ENCODE data around the gene SLC25A10. TPM values are rescaled to one million over a fixed set of nuclear protein-coding genes. Genes with fewer than 3 reads are reported as not detected.

The SLC25A10 gene
- total and polyA plus RNA-seq, 12 donors = 6.7 to 14.6 (median 9.4) TPM

GRCh38 chr17:81740395-81740961, 28.4 kb downstream of the SLC25A10 start:
- peak in 2 of 8 donors; percentile 34 to 58 for ATAC-seq
- intact Hi-C loops (cut with DNase I) = no loop called here
- no peak for TF ChIP-seq CTCF (IDR thresholded peaks at IDR 0.05)
- no peak overlapping the region for H3K4me3 ChIP-seq
- no peak overlapping the region for H3K27ac ChIP-seq
- H3K9me3 ChIP-seq = no peaks in the 10 kb centered on the region
- no peak for DNase-seq
- H3K36me3 ChIP-seq = no peaks in the 10 kb centered on the region
- WGBS, 2 donors = 43 to 56% methylated on average over 28 of the region's 28 CpGs
- H3K4me1 ChIP-seq = peaks cover 0 to 9% (median 7%) of the 10 kb centered on the region in 9 donors
- H3K27me3 ChIP-seq = peaks cover 0 to 14% (median 10%) of the 10 kb centered on the region in 7 donors

- peak in 1 of 8 donors; percentile 24 for ATAC-seq
- no peaks in the 10 kb centered on the region for H3K9me3 ChIP-seq
- 51 to 52% methylated on average over 21 to 22 of the region's 22 CpGs for WGBS, 2 donors
Measured at GRCh38 chr17:81741049-81741593, 29.0 kb downstream of the SLC25A10 start.

GRCh38 chr17:81741594-81742452, 29.7 kb downstream of the SLC25A10 start:
- H3K27me3 ChIP-seq = peaks cover 0 to 11% (median 10%) of the 10 kb centered on the region in 7 donors
- H3K36me3 ChIP-seq = no peaks in the 10 kb centered on the region
- peak in 2 of 8 donors; percentile 9 to 49 for ATAC-seq
- H3K4me3 ChIP-seq = no peak overlapping the region
- no peak for DNase-seq
- H3K4me1 ChIP-seq = no peaks in the 10 kb centered on the region
- H3K27ac ChIP-seq = no peak overlapping the region
- WGBS, 2 donors = 54 to 60% methylated on average over 26 of the region's 26 CpGs
- no peaks in the 10 kb centered on the region for H3K9me3 ChIP-seq
- intact Hi-C loops (cut with DNase I) = no loop called here
- no peak for TF ChIP-seq CTCF (IDR thresholded peaks at IDR 0.05)

More at GRCh38 chr17:81741049-81741593, 29.0 kb downstream of the SLC25A10 start:
- Histone ChIP-seq H3K27ac (no peak overlapping the region), H3K27me3 (peaks cover 0 to 14% (median 10%) of the 10 kb centered on the region in 7 donors), H3K36me3 (no peaks in the 10 kb centered on the region), H3K4me3 (no peak overlapping the region), H3K4me1 (peaks cover 0 to 3% (median 1%) of the 10 kb centered on the region in 9 donors)
- intact Hi-C loops (cut with DNase I) = no loop called here
- no peak for TF ChIP-seq CTCF (IDR thresholded peaks at IDR 0.05)
- no peak for DNase-seq

Small RNAs within 50 kb of the gene (microRNA-seq; reads per million reads assigned to microRNA genes)
- 0 to 1.0 reads per million in 2 donors for gene MIR6786

Other genes with a start within 250 kb of the SLC25A10 start
- 100 to 1,000 TPM; 298 to 959 (median 345) TPM for gene ACTG1, start 199.5 kb upstream of the SLC25A10 start, total RNA-seq
- 1,000 to 10,000 TPM in 1 of 2 donors, 100 to 1,000 TPM in 1; 290 to 1,180 TPM for gene ACTG1, start 199.5 kb upstream of the SLC25A10 start, polyA plus RNA-seq
- gene FSCN2, start 183.9 kb upstream of the SLC25A10 start, total RNA-seq = 1 to 10 TPM in 1 of 10 donors, under 1 TPM in 7, not detected in 2; 0.28 to 1.3 (median 0.45) TPM
- under 1 TPM; 0.14 to 0.95 TPM for gene FSCN2, start 183.9 kb upstream of the SLC25A10 start, polyA plus RNA-seq
- gene FAAP100, start 159.9 kb upstream of the SLC25A10 start, total RNA-seq = 10 to 100 TPM in 8 of 10 donors, 1 to 10 TPM in 2; 8.7 to 17.2 (median 10.7) TPM
- 10 to 100 TPM; 16.5 to 30.6 TPM for gene FAAP100, start 159.9 kb upstream of the SLC25A10 start, polyA plus RNA-seq
- 100 to 1,000 TPM in 5 of 10 donors, 10 to 100 TPM in 5; 85.8 to 115 (median 98.8) TPM for gene NPLOC4, start 75.2 kb upstream of the SLC25A10 start, total RNA-seq
- gene NPLOC4, start 75.2 kb upstream of the SLC25A10 start, polyA plus RNA-seq = 10 to 100 TPM; 30.7 to 40.3 TPM
- under 1 TPM; 0.12 to 0.57 (median 0.27) TPM for gene TSPAN10, start 75.1 kb upstream of the SLC25A10 start, total RNA-seq
- under 1 TPM; 0.22 to 0.26 TPM for gene TSPAN10, start 75.1 kb upstream of the SLC25A10 start, polyA plus RNA-seq
- gene PDE6G, start 55.7 kb upstream of the SLC25A10 start, total RNA-seq = 1 to 10 TPM in 1 of 10 donors, under 1 TPM in 1, not detected in 8; 0.38 to 1.3 TPM
- gene PDE6G, start 55.7 kb upstream of the SLC25A10 start, polyA plus RNA-seq = 1 to 10 TPM in 1 of 2 donors, not detected in 1; 1.3 TPM
- 10 to 100 TPM; 12.6 to 21.6 (median 17.9) TPM for gene OXLD1, start 45.7 kb upstream of the SLC25A10 start, total RNA-seq
- gene OXLD1, start 45.7 kb upstream of the SLC25A10 start, polyA plus RNA-seq = 10 to 100 TPM; 36.0 to 51.8 TPM
- 1 to 10 TPM; 3.4 to 9.7 (median 5.4) TPM for gene CCDC137, start 45.5 kb upstream of the SLC25A10 start, total RNA-seq
- gene CCDC137, start 45.5 kb upstream of the SLC25A10 start, polyA plus RNA-seq = 10 to 100 TPM; 11.3 to 14.4 TPM
- gene ARL16, start 28.5 kb upstream of the SLC25A10 start, total RNA-seq = 10 to 100 TPM; 11.1 to 19.1 (median 15.7) TPM
- gene ARL16, start 28.5 kb upstream of the SLC25A10 start, polyA plus RNA-seq = 10 to 100 TPM; 29.1 to 41.2 TPM
- gene HGS, start 28.3 kb upstream of the SLC25A10 start, total RNA-seq = 10 to 100 TPM; 33.1 to 53.7 (median 37.8) TPM
- 100 to 1,000 TPM in 1 of 2 donors, 10 to 100 TPM in 1; 83.0 to 102 TPM for gene HGS, start 28.3 kb upstream of the SLC25A10 start, polyA plus RNA-seq
- gene MRPL12, start 8.9 kb upstream of the SLC25A10 start, total RNA-seq = 100 to 1,000 TPM; 105 to 216 (median 134) TPM
- 100 to 1,000 TPM; 409 to 533 TPM for gene MRPL12, start 8.9 kb upstream of the SLC25A10 start, polyA plus RNA-seq
- not detected for gene GCGR, start 91.9 kb downstream of the SLC25A10 start, total RNA-seq
- gene GCGR, start 91.9 kb downstream of the SLC25A10 start, polyA plus RNA-seq = under 1 TPM in 1 of 2 donors, not detected in 1; 0.03 TPM
- gene MCRIP1, start 121.0 kb downstream of the SLC25A10 start, total RNA-seq = 100 to 1,000 TPM in 2 of 10 donors, 10 to 100 TPM in 8; 75.1 to 105 (median 88.8) TPM
- 100 to 1,000 TPM; 199 to 239 TPM for gene MCRIP1, start 121.0 kb downstream of the SLC25A10 start, polyA plus RNA-seq
- under 1 TPM in 1 of 10 donors, not detected in 9; 0.31 TPM for gene PPP1R27, start 122.8 kb downstream of the SLC25A10 start, total RNA-seq
- under 1 TPM in 1 of 2 donors, not detected in 1; 0.14 TPM for gene PPP1R27, start 122.8 kb downstream of the SLC25A10 start, polyA plus RNA-seq
- gene P4HB, start 148.3 kb downstream of the SLC25A10 start, total RNA-seq = 100 to 1,000 TPM; 244 to 801 (median 332) TPM
- gene P4HB, start 148.3 kb downstream of the SLC25A10 start, polyA plus RNA-seq = 100 to 1,000 TPM; 284 to 536 TPM
- 100 to 1,000 TPM in 7 of 10 donors, 10 to 100 TPM in 3; 89.9 to 263 (median 110) TPM for gene ARHGDIA, start 159.1 kb downstream of the SLC25A10 start, total RNA-seq
- gene ARHGDIA, start 159.1 kb downstream of the SLC25A10 start, polyA plus RNA-seq = 100 to 1,000 TPM in 1 of 2 donors, 10 to 100 TPM in 1; 97.2 to 251 TPM
- gene ALYREF, start 179.3 kb downstream of the SLC25A10 start, total RNA-seq = 10 to 100 TPM; 28.1 to 47.2 (median 32.2) TPM
- 10 to 100 TPM in 1 of 2 donors, 1 to 10 TPM in 1; 3.6 to 45.4 TPM for gene ALYREF, start 179.3 kb downstream of the SLC25A10 start, polyA plus RNA-seq
- gene ANAPC11, start 179.4 kb downstream of the SLC25A10 start, total RNA-seq = 100 to 1,000 TPM; 124 to 189 (median 142) TPM
- 100 to 1,000 TPM; 205 to 405 TPM for gene ANAPC11, start 179.4 kb downstream of the SLC25A10 start, polyA plus RNA-seq
- under 1 TPM; 0.13 to 0.83 (median 0.32) TPM for gene NPB, start 190.0 kb downstream of the SLC25A10 start, total RNA-seq
- gene NPB, start 190.0 kb downstream of the SLC25A10 start, polyA plus RNA-seq = under 1 TPM; 0.49 to 0.73 TPM
- gene PCYT2, start 199.1 kb downstream of the SLC25A10 start, total RNA-seq = 10 to 100 TPM; 29.5 to 54.7 (median 43.2) TPM
- 10 to 100 TPM; 54.4 to 64.1 TPM for gene PCYT2, start 199.1 kb downstream of the SLC25A10 start, polyA plus RNA-seq
- gene SIRT7, start 205.9 kb downstream of the SLC25A10 start, total RNA-seq = 1 to 10 TPM; 4.4 to 9.3 (median 5.9) TPM
- 10 to 100 TPM; 14.5 to 15.7 TPM for gene SIRT7, start 205.9 kb downstream of the SLC25A10 start, polyA plus RNA-seq
- 10 to 100 TPM; 10.8 to 30.9 (median 16.3) TPM for gene MAFG, start 215.5 kb downstream of the SLC25A10 start, total RNA-seq
- 10 to 100 TPM; 10.5 to 10.6 TPM for gene MAFG, start 215.5 kb downstream of the SLC25A10 start, polyA plus RNA-seq
- 1 to 10 TPM; 2.8 to 7.4 (median 3.8) TPM for gene PYCR1, start 225.0 kb downstream of the SLC25A10 start, total RNA-seq
- 10 to 100 TPM in 1 of 2 donors, 1 to 10 TPM in 1; 1.2 to 29.6 TPM for gene PYCR1, start 225.0 kb downstream of the SLC25A10 start, polyA plus RNA-seq
- 1 to 10 TPM in 9 of 10 donors, under 1 TPM in 1; 0.92 to 8.6 (median 5.0) TPM for gene MYADML2, start 234.9 kb downstream of the SLC25A10 start, total RNA-seq
- gene MYADML2, start 234.9 kb downstream of the SLC25A10 start, polyA plus RNA-seq = 1 to 10 TPM in 1 of 2 donors, under 1 TPM in 1; 0.26 to 4.3 TPM
- 1 to 10 TPM in 1 of 10 donors, under 1 TPM in 4, not detected in 5; 0.27 to 1.5 (median 0.65) TPM for gene NOTUM, start 248.9 kb downstream of the SLC25A10 start, total RNA-seq
- under 1 TPM; 0.22 to 0.74 TPM for gene NOTUM, start 248.9 kb downstream of the SLC25A10 start, polyA plus RNA-seq

Data from heart right ventricle (tissue), 16 donors.